Mesendoderm (in vitro differentiated cells): Measurements from ENCODE around the gene SAP30BP.

Experiments used
- DNase-seq: peaks from one replicate; pipeline ENCODE4 v3.0.0; 2013
- H2AK5ac ChIP-seq: 2 replicates; pipeline ENCODE4 v1.6.1; 2013; ENCODE audit warnings: low read length, inconsistent platforms
- H2BK120ac ChIP-seq: 2 replicates; pipeline ENCODE4 v1.6.1; 2013; ENCODE audit warnings: low read depth, mild to moderate bottlenecking, low read length, moderate library complexity, mixed read lengths
- H2BK15ac ChIP-seq: replicated peaks from 2 replicates; pipeline ENCODE4 v1.6.1; 2013; ENCODE audit warnings: low read depth, mild to moderate bottlenecking, moderate library complexity
- H2BK5ac ChIP-seq: 2 replicates; pipeline ENCODE4 v1.6.1; 2013; ENCODE audit warnings: low read length, inconsistent platforms
- H3K18ac ChIP-seq: 2 replicates; pipeline ENCODE4 v1.6.1; 2013; ENCODE audit warnings: mild to moderate bottlenecking, low read length, mixed read lengths
- H3K23ac ChIP-seq: one replicate; pipeline ENCODE4 v1.6.1; 2013; ENCODE audit warnings: low read length
- H3K27ac ChIP-seq: 2 replicates; pipeline ENCODE4 v1.5.1; 2013; ENCODE audit warnings: low read depth, mild to moderate bottlenecking, inconsistent platforms, low read length, moderate library complexity
- H3K27me3 ChIP-seq: 2 replicates; pipeline ENCODE4 v1.6.1; 2013; ENCODE audit warnings: low read length, control low read depth, mild to moderate bottlenecking, inconsistent platforms; ENCODE audit not compliant: insufficient read depth, poor library complexity
- H3K36me3 ChIP-seq: 2 replicates; pipeline ENCODE4 v1.6.1; 2013; ENCODE audit warnings: low read length, inconsistent platforms; ENCODE audit not compliant: control insufficient read depth, insufficient read depth
- H3K4ac ChIP-seq: one replicate; pipeline ENCODE4 v1.6.1; 2013; ENCODE audit warnings: low read depth, mild to moderate bottlenecking, low read length, moderate library complexity
- H3K4me1 ChIP-seq: 2 replicates; pipeline ENCODE4 v1.6.1; 2013; ENCODE audit warnings: low read depth, low read length, inconsistent platforms; ENCODE audit not compliant: control insufficient read depth
- H3K4me2 ChIP-seq: 2 replicates; pipeline ENCODE4 v1.6.1; 2013; ENCODE audit warnings: low read length
- H3K4me3 ChIP-seq: 2 replicates; pipeline ENCODE4 v1.5.1; 2013; ENCODE audit warnings: mild to moderate bottlenecking, low read length
- H3K56ac ChIP-seq: one replicate; pipeline ENCODE4 v1.6.1; 2013; ENCODE audit warnings: low read length
- H3K79me1 ChIP-seq: 2 replicates; pipeline ENCODE4 v1.6.1; 2013; ENCODE audit warnings: low read length, inconsistent platforms
- H3K79me2 ChIP-seq: 2 replicates; pipeline ENCODE4 v1.6.1; 2013; ENCODE audit warnings: mild to moderate bottlenecking, low read length; ENCODE audit not compliant: control insufficient read depth, insufficient read depth
- H3K9ac ChIP-seq: 2 replicates; pipeline ENCODE4 v1.6.1; 2013; ENCODE audit warnings: low read length, inconsistent platforms
- H4K5ac ChIP-seq: one replicate; pipeline ENCODE4 v1.6.1; 2013; ENCODE audit warnings: low read length
- H4K8ac ChIP-seq: one replicate; pipeline ENCODE4 v1.6.1; 2013; ENCODE audit warnings: low read depth, mild to moderate bottlenecking, control low read depth, low read length, moderate library complexity
- WGBS: extraction: QIAGEN DNeasy Blood & Tissue Kit; methylation state at CpG from one replicate; pipeline ENCODE4 v1.1.7; 2013; ENCODE audit warnings: low lambda C conversion rate, missing lambda C conversion rate; ENCODE audit not compliant: insufficient coverage; ENCODE audit errors: extremely low coverage; 5-methylcytosine and 5-hydroxymethylcytosine counted together

Gene SAP30BP

GRCh38 chr17:75684249-75684648, 17.1 kb downstream of the SAP30BP start:
- H3K27ac ChIP-seq: no peak overlapping the region
- no CpG with 5 or more reads among the region's 5 CpGs for WGBS
- no peak for DNase-seq

GRCh38 chr17:75684924-75685323, 17.8 kb downstream of the SAP30BP start:
- no peak overlapping the region for H3K56ac ChIP-seq
- no peak overlapping the region for H3K18ac ChIP-seq
- no peak overlapping the region for H2AK5ac ChIP-seq
- H4K5ac ChIP-seq: no peak overlapping the region
- DNase-seq: no peak
- H2BK5ac ChIP-seq: no peak overlapping the region
- H3K23ac ChIP-seq: no peak overlapping the region
- H3K27me3 ChIP-seq: no peaks in the 10 kb centered on the region
- H3K4me3 ChIP-seq: no peak overlapping the region
- H3K27ac ChIP-seq: no peak overlapping the region
- no peak overlapping the region for H3K4ac ChIP-seq
- peaks cover 32% of the 10 kb centered on the region for H3K79me2 ChIP-seq
- no peak overlapping the region for H3K9ac ChIP-seq
- WGBS: no CpG with 5 or more reads among the region's 7 CpGs
- no peaks in the 10 kb centered on the region for H3K4me1 ChIP-seq
- peaks cover 30% of the 10 kb centered on the region for H3K79me1 ChIP-seq
- H2BK15ac ChIP-seq: no peak overlapping the region
- no peak overlapping the region for H4K8ac ChIP-seq
- H3K36me3 ChIP-seq: no peaks in the 10 kb centered on the region
- H2BK120ac ChIP-seq: no peak overlapping the region
- H3K4me2 ChIP-seq: no peak overlapping the region

More at GRCh38 chr17:75684249-75684648, 17.1 kb downstream of the SAP30BP start:
- Histone ChIP-seq H3K4ac (no peak overlapping the region), H3K79me1 (peaks cover 33% of the 10 kb centered on the region), H3K4me2 (no peak overlapping the region), H3K27me3 (no peaks in the 10 kb centered on the region), H3K79me2 (peaks cover 36% of the 10 kb centered on the region), H3K18ac (no peak overlapping the region), H3K4me3 (no peak overlapping the region), H2BK15ac (no peak overlapping the region), H3K9ac (no peak overlapping the region), H3K36me3 (peaks cover 2% of the 10 kb centered on the region), H2BK5ac (no peak overlapping the region), H2BK120ac (no peak overlapping the region), H3K4me1 (no peaks in the 10 kb centered on the region), H3K56ac (no peak overlapping the region), H4K8ac (no peak overlapping the region), H4K5ac (no peak overlapping the region), H3K23ac (no peak overlapping the region), H2AK5ac (no peak overlapping the region)

GRCh38 chr17:75685499-75685898, 18.4 kb downstream of the SAP30BP start:
- Histone ChIP-seq H2BK5ac (no peak overlapping the region), H3K79me2 (peaks cover 32% of the 10 kb centered on the region), H4K5ac (no peak overlapping the region), H2BK15ac (no peak overlapping the region), H3K36me3 (no peaks in the 10 kb centered on the region), H3K4me2 (no peak overlapping the region), H4K8ac (no peak overlapping the region), H3K4me1 (no peaks in the 10 kb centered on the region), H2AK5ac (no peak overlapping the region), H3K23ac (no peak overlapping the region), H3K79me1 (peaks cover 29% of the 10 kb centered on the region), H3K9ac (no peak overlapping the region), H3K4me3 (no peak overlapping the region), H3K27ac (no peak overlapping the region), H3K56ac (no peak overlapping the region), H3K27me3 (no peaks in the 10 kb centered on the region), H2BK120ac (no peak overlapping the region), H3K4ac (no peak overlapping the region), H3K18ac (no peak overlapping the region)
- WGBS: no CpG with 5 or more reads among the region's 3 CpGs
- no peak for DNase-seq

GRCh38 chr17:75688209-75688825, 21.2 kb downstream of the SAP30BP start:
- Histone ChIP-seq H3K27ac (no peak overlapping the region), H3K56ac (no peak overlapping the region), H3K79me1 (peaks cover 39% of the 10 kb centered on the region), H3K79me2 (peaks cover 27% of the 10 kb centered on the region), H3K4me3 (no peak overlapping the region), H3K4me1 (no peaks in the 10 kb centered on the region), H3K36me3 (peaks cover 3% of the 10 kb centered on the region), H3K9ac (no peak overlapping the region), H3K27me3 (no peaks in the 10 kb centered on the region), H4K5ac (no peak overlapping the region), H3K4ac (no peak overlapping the region), H2BK120ac (no peak overlapping the region), H3K18ac (no peak overlapping the region), H2BK15ac (no peak overlapping the region), H3K4me2 (no peak overlapping the region), H4K8ac (no peak overlapping the region), H3K23ac (no peak overlapping the region), H2BK5ac (no peak overlapping the region), H2AK5ac (no peak overlapping the region)
- no CpG with 5 or more reads among the region's 11 CpGs for WGBS
- no peak for DNase-seq

GRCh38 chr17:75689441-75689873, 22.3 kb downstream of the SAP30BP start:
- Histone ChIP-seq H3K4me1 (peaks cover 2% of the 10 kb centered on the region), H4K8ac (no peak overlapping the region), H2BK5ac (no peak overlapping the region), H3K9ac (no peak overlapping the region), H2BK15ac (no peak overlapping the region), H3K27ac (no peak overlapping the region), H3K79me2 (peaks cover 17% of the 10 kb centered on the region), H2AK5ac (no peak overlapping the region), H3K56ac (no peak overlapping the region), H3K4me2 (no peak overlapping the region), H3K79me1 (peaks cover 29% of the 10 kb centered on the region), H3K23ac (no peak overlapping the region), H3K18ac (no peak overlapping the region), H4K5ac (no peak overlapping the region), H3K36me3 (peaks cover 7% of the 10 kb centered on the region), H3K4ac (no peak overlapping the region), H3K4me3 (no peak overlapping the region), H3K27me3 (no peaks in the 10 kb centered on the region), H2BK120ac (no peak overlapping the region)
- peak; percentile 14 for DNase-seq
- no CpG with 5 or more reads among the region's 6 CpGs for WGBS

GRCh38 chr17:75691371-75691791, 24.2 kb downstream of the SAP30BP start:
- Histone ChIP-seq H3K9ac (no peak overlapping the region), H3K79me1 (peaks cover 24% of the 10 kb centered on the region), H2BK15ac (no peak overlapping the region), H2BK120ac (no peak overlapping the region), H4K5ac (no peak overlapping the region), H2BK5ac (no peak overlapping the region), H4K8ac (no peak overlapping the region), H3K27me3 (no peaks in the 10 kb centered on the region), H3K4me2 (no peak overlapping the region), H3K18ac (no peak overlapping the region), H3K27ac (no peak overlapping the region), H3K56ac (no peak overlapping the region), H3K79me2 (peaks cover 7% of the 10 kb centered on the region), H3K23ac (no peak overlapping the region), H3K4me1 (peaks cover 2% of the 10 kb centered on the region), H3K36me3 (peaks cover 12% of the 10 kb centered on the region), H3K4me3 (no peak overlapping the region), H3K4ac (no peak overlapping the region), H2AK5ac (no peak overlapping the region)
- WGBS: no CpG with 5 or more reads among the region's 5 CpGs
- DNase-seq: no peak
